HL-60/S4 (cell line): ENCODE results near the gene ZNF319.
"Not testable (repeated sequence)": the region's sequence is repeated elsewhere in the genome, so short reads cannot be mapped to it uniquely, and the experiment has no call there.

ENCODE experiments used
- in situ Hi-C: fragments of 300-500 bp; cut with MboI; formaldehyde crosslinking; loops from 2 replicates; pipeline ENCODE4 v1.14.3; 2022; ENCODE audit warnings: low sequenced_read_pairs

The ZNF319 gene

DNA sequence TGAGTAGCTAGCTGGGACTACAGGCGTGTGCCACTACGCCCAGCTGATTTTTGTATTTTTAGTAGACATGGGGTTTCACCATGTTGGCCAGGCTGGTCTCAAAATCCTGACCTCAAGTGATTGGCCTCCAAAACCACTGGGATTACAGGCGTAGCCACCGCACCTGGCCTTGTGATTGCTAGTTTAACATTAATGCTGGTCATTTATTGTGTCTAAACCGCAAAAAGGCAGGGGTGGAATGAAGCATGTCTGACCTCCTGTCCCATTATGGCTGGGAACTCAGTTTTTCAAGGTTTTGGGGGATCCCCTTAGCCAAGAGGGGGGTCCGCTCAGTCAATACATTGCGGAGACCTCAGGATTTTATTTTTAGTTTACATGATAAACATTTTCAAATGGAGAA lies 18.8 kb downstream of the ZNF319 start:
- in situ Hi-C loops, result no loop called here

DNA sequence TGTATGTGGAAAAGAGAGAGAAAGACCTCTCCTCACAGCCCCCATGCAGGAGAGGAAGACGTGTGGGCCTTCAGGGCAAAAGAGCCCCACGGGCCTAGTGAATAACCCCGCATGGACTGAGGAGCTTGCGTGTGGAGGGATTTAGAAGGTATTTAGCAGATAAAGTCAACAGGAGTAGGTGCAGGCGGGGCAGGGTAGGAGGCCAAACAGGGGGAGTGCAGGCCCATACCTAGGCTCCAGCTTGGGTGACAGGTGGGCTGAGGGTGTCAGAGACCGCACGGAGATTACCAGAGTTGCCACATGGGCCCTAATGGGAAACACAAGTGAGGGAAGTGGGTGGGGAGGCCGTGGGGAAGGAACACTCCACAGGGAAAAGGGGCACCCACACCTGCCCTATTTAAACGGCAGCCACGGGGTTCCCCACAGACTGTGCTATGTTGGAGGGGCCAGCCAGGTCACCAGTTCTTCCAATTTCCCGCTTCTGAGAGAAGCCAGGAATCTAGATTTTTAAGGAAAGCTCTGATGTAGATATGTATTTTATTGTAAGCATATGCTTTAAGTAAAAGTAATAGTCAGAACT lies 21.4 kb downstream of the ZNF319 start:
- in situ Hi-C loops, result no loop called here

DNA sequence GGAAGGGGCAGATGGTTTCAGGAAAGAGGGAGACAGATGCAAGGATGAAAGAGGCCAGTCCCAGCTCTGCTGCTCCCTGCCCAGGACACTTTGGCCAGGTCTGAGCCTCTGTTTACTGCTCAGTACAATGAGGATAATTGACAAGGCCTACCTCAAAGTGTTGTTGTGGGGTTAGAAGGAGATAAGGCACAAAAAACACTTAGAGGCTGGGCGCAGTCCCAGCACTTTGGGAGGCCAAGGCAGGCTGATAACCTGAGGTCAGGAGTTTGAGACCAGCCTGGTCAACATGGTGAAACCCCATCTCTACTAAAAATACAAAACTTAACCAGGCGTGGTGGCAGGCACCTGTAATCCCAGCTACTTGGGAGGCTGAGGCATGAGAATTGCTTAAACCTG lies 22.4 kb downstream of the ZNF319 start:
- in situ Hi-C loops, result not testable (repeated sequence)

DNA sequence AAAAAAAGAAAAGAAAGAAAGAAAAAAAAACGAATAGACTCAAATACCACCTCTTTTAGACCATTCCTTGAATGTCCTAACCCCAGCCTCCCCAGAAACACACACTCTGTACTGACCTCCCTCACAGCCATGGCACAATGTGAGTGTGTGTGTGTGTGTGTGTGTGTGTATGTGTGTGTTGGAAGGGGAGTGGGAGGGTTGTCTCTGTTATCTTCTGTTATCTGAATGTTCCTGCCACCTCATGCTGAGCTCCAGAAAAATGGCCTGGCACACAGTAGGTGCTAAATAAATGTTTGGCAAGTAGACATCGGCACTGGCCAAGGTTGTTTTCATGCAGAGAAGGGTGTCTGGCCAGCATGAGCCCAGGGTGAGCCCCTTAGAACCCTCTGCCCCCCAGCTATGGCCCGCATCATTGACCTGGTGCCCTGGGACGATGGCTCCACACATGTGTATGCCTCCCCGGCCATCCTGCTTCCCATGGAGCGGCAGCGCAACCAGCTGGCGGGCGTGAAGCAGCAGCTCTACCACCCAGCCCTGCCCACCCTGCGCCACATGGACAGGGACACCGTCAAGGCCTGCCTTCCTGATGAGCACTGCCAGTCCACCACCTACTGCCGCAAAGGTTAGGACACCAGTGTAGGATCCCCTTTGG lies 22.9 kb downstream of the ZNF319 start:
- in situ Hi-C loops, result no loop called here

DNA sequence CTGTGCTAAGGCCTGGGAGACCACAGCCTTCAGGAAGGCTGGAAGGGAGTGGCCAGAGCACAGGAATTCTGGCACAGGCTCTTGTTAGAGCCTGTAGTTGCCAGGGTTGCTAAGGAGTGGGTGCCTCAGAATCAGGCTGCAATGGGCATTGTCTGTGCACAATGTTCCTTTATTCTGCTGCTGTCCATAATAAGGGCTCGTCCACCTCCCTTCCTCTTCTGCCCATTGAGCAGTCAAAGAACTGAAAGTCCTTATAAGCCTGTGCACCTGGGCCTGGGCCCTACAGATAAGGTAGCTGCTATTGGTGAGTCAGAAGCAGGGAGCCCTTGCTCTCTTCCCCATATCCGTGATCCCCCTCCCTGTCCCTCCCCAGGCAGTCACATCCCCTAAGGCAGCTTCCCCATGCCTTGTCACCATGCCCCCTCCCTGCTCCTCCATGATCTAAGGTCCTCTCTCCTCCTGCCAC lies 24.1 kb downstream of the ZNF319 start:
- in situ Hi-C loops, result no loop called here

DNA sequence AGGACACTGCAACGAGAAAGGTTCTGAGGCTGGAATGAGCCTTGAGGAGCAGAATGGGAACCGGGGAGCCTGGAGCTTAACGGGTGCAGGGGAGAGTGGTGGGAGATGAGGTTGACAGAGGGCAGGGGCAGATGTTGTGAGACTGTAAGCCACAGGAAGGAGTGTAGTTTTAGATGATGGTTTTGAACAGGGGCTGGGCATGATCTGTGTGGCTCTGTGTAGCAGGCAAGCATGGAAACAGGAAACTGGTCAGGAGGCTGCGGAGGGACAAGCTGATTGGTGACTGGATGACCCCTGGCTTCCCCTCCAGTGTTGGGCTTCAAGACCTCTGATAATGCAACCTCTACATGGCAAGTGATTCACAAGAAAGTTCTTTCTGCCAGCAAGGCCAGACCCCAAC lies 28.2 kb downstream of the ZNF319 start:
- in situ Hi-C loops, result no loop called here

DNA sequence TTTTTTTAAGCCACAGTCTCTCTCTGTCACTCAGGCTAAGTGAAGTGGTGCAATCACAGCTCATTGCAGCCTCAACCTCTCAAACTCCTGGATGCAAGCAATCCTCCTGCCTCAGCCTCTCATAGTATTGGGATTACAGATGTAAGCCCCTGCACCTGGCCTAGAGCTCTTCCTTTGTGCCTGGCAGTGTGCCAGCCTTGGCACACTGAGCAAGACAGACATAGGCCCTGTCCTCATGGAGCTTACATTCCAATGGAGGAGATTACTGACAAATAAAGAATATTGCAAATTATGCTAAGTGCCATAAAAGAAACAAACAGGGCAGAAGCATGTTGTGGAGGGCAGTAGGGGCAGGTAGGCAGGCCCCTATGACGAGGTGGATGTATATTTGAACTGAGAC lies 28.6 kb downstream of the ZNF319 start:
- in situ Hi-C loops, result no loop called here

DNA sequence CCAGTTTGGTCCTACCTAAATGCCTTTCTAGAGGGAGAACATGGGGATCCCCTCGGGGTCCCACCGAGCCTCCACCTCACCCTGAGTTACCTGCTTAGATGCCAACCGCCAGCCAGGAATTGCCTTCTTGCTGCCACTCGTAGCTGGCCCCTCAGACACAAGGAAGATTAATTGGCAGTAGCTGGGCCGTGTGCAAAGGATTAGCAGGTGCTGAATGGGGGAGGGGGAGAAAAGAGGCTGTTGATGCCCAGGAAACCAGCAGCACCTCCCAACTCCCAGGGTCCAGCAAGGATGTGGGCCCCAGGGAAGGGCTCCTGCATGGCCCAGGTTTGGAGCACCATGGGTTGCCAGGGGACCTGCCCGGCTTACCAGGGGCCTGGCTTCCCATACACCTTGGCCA lies 29.5 kb downstream of the ZNF319 start, which contains the start of gene CNGB1:
Gene CNGB1 (minus strand): TSS at position 159 of the 400 bp plus-strand sequence. CDS start 3,842 bp downstream, outside the sequence.
- in situ Hi-C loops, result no loop called here

DNA sequence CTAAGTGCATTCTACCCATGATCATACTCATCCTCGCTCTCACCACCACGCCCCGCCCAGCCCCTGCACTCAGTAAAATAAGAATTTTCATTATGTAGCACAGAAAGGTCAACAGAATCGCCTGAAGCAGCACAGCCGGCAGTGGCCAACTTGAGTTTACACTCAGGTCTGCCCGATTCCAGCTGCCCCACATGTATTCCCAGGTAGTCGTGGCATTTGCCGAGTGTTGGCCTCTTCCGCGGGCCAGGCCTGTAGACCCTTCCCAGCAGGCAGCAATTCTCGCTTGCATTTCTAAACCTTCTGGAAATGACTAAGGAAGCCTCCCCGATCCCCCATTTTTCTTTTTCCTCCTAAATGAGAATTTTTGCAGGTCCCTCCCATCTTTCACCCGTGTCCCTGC lies 30.2 kb downstream of the ZNF319 start:
- in situ Hi-C loops, result no loop called here

DNA sequence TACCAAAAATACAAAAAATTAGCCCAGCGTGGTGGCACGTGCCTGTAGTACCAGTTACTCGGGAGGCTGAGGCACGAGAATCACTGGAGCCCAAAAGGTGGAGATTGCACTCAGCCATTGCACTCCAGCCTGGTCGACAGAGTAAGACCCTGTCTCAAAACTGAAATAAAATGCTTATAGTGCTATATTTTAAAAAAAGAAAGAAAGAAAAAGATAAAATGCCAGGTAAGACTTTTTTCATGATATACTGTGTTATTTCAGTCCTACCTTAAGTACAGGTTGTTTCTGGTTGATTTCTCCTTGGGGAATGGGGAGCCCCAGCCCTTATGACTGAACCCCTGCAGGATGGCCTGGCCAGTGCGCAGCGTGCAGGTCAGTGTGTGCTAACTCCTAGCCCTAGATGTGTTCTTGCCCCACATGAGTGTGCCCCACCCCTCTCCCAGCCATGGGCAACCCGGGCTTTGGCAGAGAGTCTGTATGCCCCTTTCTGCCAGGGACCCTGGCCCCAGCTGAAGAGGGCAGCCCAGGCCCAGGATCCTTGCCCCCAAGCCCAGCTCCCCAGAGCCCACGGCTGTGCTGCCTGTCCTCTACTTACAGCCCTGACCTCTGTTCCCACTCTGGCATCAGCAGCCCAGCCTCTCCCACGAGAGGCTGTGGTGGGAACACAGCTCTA lies 30.9 kb downstream of the ZNF319 start:
- in situ Hi-C loops, result no loop called here

DNA sequence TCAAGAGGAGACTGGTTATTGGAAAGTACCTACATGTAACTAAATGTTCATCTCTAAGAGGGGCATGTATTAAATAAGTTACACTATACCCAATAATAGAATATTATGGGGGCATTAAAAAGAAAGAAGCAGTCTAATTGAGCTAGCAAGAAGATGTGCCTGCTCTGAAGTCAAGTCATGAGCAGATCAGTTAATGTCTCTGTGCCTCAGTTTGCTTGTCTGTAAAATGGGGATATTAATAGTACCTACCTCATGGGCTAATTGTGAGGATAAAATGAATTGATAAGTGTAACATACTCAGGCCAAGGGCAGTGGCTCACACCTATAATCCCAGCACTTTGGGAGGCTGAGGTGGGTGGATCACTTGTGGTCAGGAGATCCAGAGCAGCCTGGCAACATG lies 32.6 kb downstream of the ZNF319 start:
- in situ Hi-C loops, result no loop called here

DNA sequence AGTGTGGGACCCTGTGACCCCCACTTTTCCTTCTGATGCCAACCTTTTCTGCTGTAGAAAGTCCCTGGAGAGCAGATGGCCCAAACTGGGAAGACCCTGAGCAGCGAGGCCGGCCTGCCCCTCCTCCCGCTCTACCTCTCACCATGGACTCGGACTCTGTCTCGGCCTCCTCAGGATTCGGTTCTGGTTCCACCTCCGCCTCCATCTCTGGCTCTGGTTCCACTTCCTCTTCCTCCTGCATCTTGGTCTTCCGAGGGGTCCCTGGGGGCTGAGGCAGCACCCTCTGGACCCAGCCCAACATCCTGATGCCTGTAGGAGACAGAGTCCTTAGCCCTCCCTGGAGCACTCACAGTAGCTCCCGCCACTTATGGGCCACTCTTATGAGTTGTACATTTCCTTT lies 33.5 kb downstream of the ZNF319 start:
- in situ Hi-C loops, result no loop called here

DNA sequence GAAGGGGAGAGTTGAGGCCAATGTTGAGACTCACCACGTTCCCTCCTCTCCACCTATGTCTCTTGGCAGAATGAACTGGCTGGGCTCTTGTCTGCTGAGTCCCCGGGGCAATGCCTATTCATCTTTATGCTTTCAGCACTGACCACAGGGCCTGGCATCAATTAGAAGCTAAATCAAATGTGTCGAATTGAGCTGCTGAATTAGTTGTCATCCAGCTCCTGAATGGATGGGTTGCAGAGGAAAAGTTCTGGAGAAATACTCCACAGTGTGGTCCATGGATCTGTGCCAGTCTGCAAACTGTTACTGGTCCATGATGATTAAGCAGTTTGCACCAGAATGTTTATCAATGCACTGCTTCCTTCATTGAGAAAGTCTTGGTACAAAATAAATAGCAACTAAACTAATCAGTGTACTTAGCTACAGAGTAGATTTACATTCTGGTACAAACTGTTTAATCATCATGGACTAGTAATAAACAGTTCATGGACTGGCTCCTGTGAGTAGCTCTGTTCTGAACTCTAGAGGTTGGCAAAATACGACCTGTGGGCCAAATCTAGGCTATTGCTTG lies 34.2 kb downstream of the ZNF319 start:
- in situ Hi-C loops, result no loop called here

DNA sequence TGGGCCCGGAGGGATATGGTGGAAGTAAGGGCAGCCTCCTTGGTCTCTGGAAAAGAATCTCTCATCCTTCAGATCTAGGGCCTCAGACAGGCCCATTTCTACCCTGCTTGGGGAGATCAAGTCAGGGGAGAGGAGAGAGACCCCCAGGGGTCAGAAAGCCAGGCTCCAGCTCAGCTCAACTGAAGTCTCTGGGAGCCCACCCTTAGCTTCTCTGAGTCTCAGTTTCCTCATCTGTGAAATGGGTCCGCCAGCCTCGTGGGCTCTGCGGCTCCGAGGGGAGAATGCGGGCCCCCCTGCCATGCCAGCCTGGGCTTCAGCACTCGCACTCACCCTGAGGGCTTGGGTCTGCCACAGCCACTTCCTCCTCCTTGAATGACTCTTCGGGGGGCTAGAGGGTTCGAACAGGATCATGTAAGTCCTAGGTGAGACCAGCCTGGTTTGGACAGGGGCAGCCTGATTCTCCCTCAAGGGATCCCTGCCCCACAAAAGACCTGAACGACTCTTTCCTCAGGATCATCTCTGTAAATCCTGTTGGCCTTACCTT lies 36.2 kb downstream of the ZNF319 start:
- in situ Hi-C loops, result no loop called here

DNA sequence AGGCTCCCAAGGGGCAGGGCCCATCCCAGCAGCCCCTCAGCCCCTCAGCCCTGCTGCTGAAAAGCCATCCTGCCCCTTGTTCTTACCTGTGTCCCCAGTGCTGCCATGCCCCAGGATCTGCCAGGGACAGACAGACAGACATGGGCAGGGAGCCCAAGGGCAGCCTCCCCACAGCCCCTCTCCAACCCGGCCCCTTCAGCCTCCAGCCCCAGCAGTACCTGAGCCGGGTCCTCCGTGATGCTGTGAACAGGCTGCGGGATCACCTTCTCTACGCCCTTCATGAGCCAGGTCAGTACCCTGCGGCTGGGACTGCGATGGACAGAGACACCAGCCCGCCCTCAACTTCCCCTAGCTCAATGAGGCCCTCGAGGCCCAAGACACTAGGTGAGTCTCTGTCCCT lies 37.7 kb downstream of the ZNF319 start:
- in situ Hi-C loops, result no loop called here

DNA sequence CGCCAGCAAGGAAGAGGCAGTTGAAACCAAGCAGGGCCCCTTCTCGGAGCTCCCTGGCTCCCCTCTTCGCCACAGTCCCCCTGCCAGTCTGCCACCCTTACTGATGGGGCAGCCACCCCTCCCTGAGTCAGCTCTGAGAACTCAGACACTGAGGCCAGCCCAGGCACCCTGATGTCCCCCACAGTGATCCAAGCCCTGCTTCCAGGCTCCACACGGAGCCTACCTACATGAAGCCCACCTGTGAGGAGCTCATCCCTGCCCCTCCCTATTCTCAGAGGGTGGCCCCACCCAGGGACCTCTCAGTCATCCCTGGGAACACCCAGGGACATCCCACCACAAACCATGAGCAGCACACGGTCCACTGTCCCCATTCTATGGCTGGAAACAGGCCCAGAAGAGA lies 38.4 kb downstream of the ZNF319 start:
- in situ Hi-C loops, result no loop called here

DNA sequence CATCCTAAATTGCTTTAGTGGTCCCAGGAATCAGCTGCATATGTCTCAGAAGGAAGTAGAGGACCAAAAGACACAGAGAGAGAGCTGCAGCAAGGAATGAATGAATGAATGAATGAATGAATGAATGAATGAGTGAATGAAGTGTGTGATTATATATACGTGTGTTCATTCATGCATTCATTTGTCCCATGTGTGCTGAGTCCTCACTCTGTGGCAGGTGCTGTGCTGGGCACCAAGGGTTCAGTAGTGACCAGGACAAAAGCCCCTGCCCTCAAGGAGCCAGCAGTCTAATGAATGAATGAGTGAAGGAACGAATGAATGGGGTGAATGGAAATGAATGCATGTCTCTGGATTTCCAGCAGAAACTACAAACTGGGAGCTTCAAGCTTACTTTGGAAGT lies 38.9 kb downstream of the ZNF319 start:
- in situ Hi-C loops, result no loop called here

DNA sequence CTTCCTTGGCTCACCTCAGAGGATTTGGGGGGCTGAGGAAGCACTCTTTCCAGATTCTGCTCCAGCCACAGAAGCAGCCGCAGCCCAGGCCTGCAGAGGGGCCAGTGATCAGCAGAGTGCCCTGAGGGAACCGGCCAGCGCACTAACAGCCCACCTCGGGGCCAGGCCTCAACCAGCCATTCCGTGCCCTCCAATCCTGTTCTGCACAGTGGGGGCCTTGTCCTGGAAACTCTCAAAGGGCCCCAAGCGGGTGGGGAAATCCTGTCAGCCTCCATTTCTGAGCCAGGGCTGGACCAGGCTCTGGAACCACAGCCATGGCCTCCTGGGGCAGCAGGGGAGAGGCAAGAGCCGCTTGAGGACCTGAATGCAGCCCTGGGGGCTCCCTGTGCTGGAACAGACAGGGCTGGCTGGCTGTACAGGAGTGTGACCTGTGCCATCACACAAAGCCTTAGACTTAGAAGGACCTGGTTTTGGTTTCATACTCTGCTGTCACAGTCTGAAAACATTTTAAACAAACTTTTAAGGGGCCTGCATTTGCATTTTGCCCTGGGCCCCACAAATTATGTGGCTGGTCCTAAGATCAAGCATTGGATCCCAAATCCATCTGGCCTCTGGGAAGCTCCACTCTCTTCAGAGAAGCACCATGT lies 39.5 kb downstream of the ZNF319 start:
- in situ Hi-C loops, result no loop called here

DNA sequence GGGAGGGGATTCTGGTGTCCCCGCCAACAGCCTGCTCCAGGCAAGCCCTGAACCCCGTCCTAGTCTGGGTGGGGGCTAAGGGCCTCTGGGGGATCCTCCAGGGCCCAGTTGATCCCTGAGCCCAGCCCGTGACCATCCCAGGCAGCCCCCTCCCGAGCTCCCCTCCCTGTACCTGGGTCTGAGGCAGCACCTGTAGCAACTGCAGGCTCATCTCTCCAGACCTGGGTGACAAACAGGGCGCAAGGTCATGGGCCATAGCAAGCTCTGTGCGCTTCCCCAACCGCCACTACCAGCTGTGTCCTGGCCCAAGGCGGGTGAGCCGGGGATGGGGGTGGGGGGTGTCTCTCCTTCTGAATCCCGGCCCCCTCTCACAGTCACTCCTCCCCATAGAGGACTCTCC lies 40.2 kb downstream of the ZNF319 start:
- in situ Hi-C loops, result no loop called here

DNA sequence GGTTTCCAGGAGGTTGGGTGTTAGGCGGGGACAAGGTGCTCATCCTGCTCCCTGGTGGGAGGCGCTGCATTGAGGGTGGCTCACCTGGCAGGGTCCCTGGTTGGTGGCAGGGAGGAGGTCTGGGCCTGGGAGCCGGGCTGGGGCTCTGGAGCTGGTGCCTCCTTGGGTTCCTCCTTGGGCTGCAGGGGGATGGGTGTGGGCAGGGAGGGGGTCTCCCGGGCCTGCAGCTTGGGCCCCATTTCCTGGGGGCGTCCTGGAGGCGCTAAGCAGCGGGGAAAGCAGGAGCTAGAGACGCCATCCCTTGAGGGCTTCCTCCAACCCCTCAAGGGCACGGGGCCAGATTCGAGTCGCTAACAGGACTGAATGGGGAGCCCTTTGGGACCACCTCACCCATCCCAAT lies 40.7 kb downstream of the ZNF319 start:
- in situ Hi-C loops, result no loop called here

DNA sequence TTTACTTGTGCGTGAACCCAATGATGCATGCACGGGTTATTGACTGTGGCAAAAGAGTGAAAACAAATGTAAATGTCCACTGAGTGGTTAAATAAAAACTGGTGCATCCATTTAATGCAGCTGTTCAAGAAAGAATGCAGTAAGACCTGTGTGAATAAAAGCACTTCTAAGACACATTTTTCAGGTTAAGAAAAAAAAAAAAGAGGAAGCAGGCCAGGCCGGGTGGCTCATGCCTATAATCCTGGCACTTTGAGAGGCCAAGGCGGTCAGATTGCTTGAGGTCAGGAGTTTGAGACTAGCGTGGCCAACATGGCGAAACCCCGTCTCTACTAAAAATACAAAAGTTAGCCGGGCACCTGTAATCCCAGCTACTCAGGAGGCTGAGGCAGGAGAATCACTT lies 41.4 kb downstream of the ZNF319 start:
- in situ Hi-C loops, result no loop called here
